ENCODE results near the gene ADPRM. TPM values are rescaled to one million over a fixed set of nuclear protein-coding genes. Genes with fewer than 3 reads are reported as not detected.

Gene ADPRM
- total and polyA plus RNA-seq, 5 donors from 2014 or later, result 25.1 to 58.6 (median 46.9) TPM

GRCh38 chr17:10735251-10735650, 37.9 kb downstream of the ADPRM start:
- no peaks in the 10 kb centered on the region for H3K36me3 Mint-ChIP-seq
- H3K9me3 Mint-ChIP-seq, result peaks cover 0 to 3% (median 0%) of the 10 kb centered on the region in 7 donors

GRCh38 chr17:10735821-10736220, 38.4 kb downstream of the ADPRM start:
- no peak overlapping the region for H3K4me3 ChIP-seq (ENCODE audit: low read depth, low read length)
- no peaks in the 10 kb centered on the region for H3K36me3 ChIP-seq (ENCODE audit: control insufficient read depth, insufficient read depth, low read length)
- H3K9me3 Mint-ChIP-seq, result peaks cover 0 to 2% (median 0%) of the 10 kb centered on the region in 7 donors
- ATAC-seq (ENCODE audit: low read depth in 2 of 2) (no peak), DNase-seq (no peak)
- H3K4me3 Mint-ChIP-seq, result no peak overlapping the region
- peaks cover 31% of the 10 kb centered on the region for H3K27me3 Mint-ChIP-seq
- no peaks in the 10 kb centered on the region for H3K9me3 ChIP-seq (ENCODE audit: control insufficient read depth in 2 of 2, low read length in 2 of 2)
- peaks cover 0 to 5% (median 4%) of the 10 kb centered on the region in 4 donors for H3K4me1 Mint-ChIP-seq
- H3K27ac ChIP-seq (ENCODE audit: insufficient read depth, low read length, poor library complexity, severe bottlenecking), result no peak overlapping the region
- peaks cover 10% of the 10 kb centered on the region for H3K27me3 ChIP-seq (ENCODE audit: control insufficient read depth, insufficient read depth, low read length)
- no peaks in the 10 kb centered on the region for H3K4me1 ChIP-seq (ENCODE audit: control insufficient read depth, insufficient read depth, low read length, poor library complexity, severe bottlenecking)
- peak overlapping the region in 1 of 3 donors; percentile 2 for H3K27ac Mint-ChIP-seq
- no peaks in the 10 kb centered on the region for H3K36me3 Mint-ChIP-seq

More at GRCh38 chr17:10735251-10735650, 37.9 kb downstream of the ADPRM start:
- Mint-ChIP-seq H3K4me3 (no peak overlapping the region), H3K27ac (peak overlapping the region in 1 of 3 donors; percentile 50), H3K4me1 (peaks cover 0 to 10% (median 5%) of the 10 kb centered on the region in 4 donors), H3K27me3 (peaks cover 36% of the 10 kb centered on the region)
- H3K36me3 ChIP-seq (ENCODE audit: control insufficient read depth, insufficient read depth, low read length), result no peaks in the 10 kb centered on the region
- ATAC-seq (ENCODE audit: low read depth in 2 of 2), result no peak
- H3K27ac ChIP-seq (ENCODE audit: insufficient read depth, low read length, poor library complexity, severe bottlenecking), result no peak overlapping the region
- no peaks in the 10 kb centered on the region for H3K9me3 ChIP-seq (ENCODE audit: control insufficient read depth in 2 of 2, low read length in 2 of 2)
- H3K4me3 ChIP-seq (ENCODE audit: low read depth, low read length), result no peak overlapping the region
- DNase-seq, result no peak
- peaks cover 5% of the 10 kb centered on the region for H3K4me1 ChIP-seq (ENCODE audit: control insufficient read depth, insufficient read depth, low read length, poor library complexity, severe bottlenecking)
- peaks cover 10% of the 10 kb centered on the region for H3K27me3 ChIP-seq (ENCODE audit: control insufficient read depth, insufficient read depth, low read length)

GRCh38 chr17:10737168-10737622, 39.8 kb downstream of the ADPRM start:
- Mint-ChIP-seq H3K4me1 (peaks cover 0 to 5% (median 3%) of the 10 kb centered on the region in 4 donors), H3K27me3 (peaks cover 27% of the 10 kb centered on the region), H3K4me3 (no peak overlapping the region), H3K36me3 (no peaks in the 10 kb centered on the region), H3K9me3 (peaks cover 0 to 1% (median 0%) of the 10 kb centered on the region in 7 donors), H3K27ac (peak overlapping the region in 1 of 3 donors; percentile 8)
- peak in 2 of 3 donors; percentile 12 to 33 for DNase-seq
- Histone ChIP-seq H3K27me3 (ENCODE audit: control insufficient read depth, insufficient read depth, low read length) (peaks cover 9% of the 10 kb centered on the region), H3K27ac (ENCODE audit: insufficient read depth, low read length, poor library complexity, severe bottlenecking) (no peak overlapping the region), H3K9me3 (ENCODE audit: control insufficient read depth in 2 of 2, low read length in 2 of 2) (no peaks in the 10 kb centered on the region), H3K4me3 (ENCODE audit: low read depth, low read length) (no peak overlapping the region), H3K4me1 (ENCODE audit: control insufficient read depth, insufficient read depth, low read length, poor library complexity, severe bottlenecking) (no peaks in the 10 kb centered on the region), H3K36me3 (ENCODE audit: control insufficient read depth, insufficient read depth, low read length) (no peaks in the 10 kb centered on the region)
- ATAC-seq (ENCODE audit: low read depth in 2 of 2), result no peak

DNA sequence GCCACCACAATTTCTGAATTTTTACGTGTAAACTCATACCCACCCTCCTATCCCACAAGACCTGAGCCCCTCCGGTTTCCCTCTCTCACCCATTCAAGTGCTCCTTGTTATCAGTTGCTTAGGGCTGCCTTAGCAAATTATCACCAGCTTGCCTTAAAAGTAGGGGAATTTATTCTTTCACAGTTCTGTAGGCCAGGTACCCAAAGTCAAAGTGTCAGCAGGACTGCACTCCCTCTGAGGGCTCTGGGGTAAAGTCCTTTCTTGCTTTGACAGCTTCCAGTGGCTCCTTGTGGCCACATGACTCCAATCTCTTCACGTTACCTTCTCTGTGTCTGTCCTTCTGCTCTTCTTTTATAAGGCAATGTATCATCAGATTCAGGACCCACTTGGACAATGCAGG, 40.3 kb downstream of the ADPRM start:
- no peak overlapping the region for H3K27ac Mint-ChIP-seq

GRCh38 chr17:10738521-10739258, 41.3 kb downstream of the ADPRM start:
- Histone ChIP-seq H3K36me3 (ENCODE audit: control insufficient read depth, insufficient read depth, low read length) (no peaks in the 10 kb centered on the region), H3K27me3 (ENCODE audit: control insufficient read depth, insufficient read depth, low read length) (peaks cover 6% of the 10 kb centered on the region), H3K4me1 (ENCODE audit: control insufficient read depth, insufficient read depth, low read length, poor library complexity, severe bottlenecking) (no peaks in the 10 kb centered on the region), H3K4me3 (ENCODE audit: low read depth, low read length) (no peak overlapping the region), H3K27ac (ENCODE audit: insufficient read depth, low read length, poor library complexity, severe bottlenecking) (no peak overlapping the region), H3K9me3 (ENCODE audit: control insufficient read depth in 2 of 2, low read length in 2 of 2) (no peaks in the 10 kb centered on the region)
- no peaks in the 10 kb centered on the region for H3K36me3 Mint-ChIP-seq
- ATAC-seq (ENCODE audit: low read depth in 2 of 2) (no peak), DNase-seq (no peak)
- peaks cover 16% of the 10 kb centered on the region for H3K27me3 Mint-ChIP-seq
- no peak overlapping the region for H3K4me3 Mint-ChIP-seq
- H3K4me1 Mint-ChIP-seq, result peaks cover 0 to 5% (median 3%) of the 10 kb centered on the region in 4 donors
- H3K27ac Mint-ChIP-seq, result no peak overlapping the region
- H3K9me3 Mint-ChIP-seq, result peaks cover 0 to 1% (median 0%) of the 10 kb centered on the region in 7 donors

More for the DNA sequence above, 40.3 kb downstream of the ADPRM start:
- Histone ChIP-seq H3K27me3 (ENCODE audit: control insufficient read depth, insufficient read depth, low read length) (peaks cover 8% of the 10 kb centered on the region), H3K4me1 (ENCODE audit: control insufficient read depth, insufficient read depth, low read length, poor library complexity, severe bottlenecking) (no peaks in the 10 kb centered on the region), H3K27ac (ENCODE audit: insufficient read depth, low read length, poor library complexity, severe bottlenecking) (no peak overlapping the region), H3K36me3 (ENCODE audit: control insufficient read depth, insufficient read depth, low read length) (no peaks in the 10 kb centered on the region), H3K9me3 (ENCODE audit: control insufficient read depth in 2 of 2, low read length in 2 of 2) (no peaks in the 10 kb centered on the region), H3K4me3 (ENCODE audit: low read depth, low read length) (no peak overlapping the region)
- no peaks in the 10 kb centered on the region for H3K36me3 Mint-ChIP-seq
- DNase-seq, result no peak
- H3K4me1 Mint-ChIP-seq, result peaks cover 0 to 5% (median 3%) of the 10 kb centered on the region in 4 donors
- peaks cover 0 to 1% (median 0%) of the 10 kb centered on the region in 7 donors for H3K9me3 Mint-ChIP-seq
- ATAC-seq (ENCODE audit: low read depth in 2 of 2), result no peak
- H3K27me3 Mint-ChIP-seq, result peaks cover 23% of the 10 kb centered on the region
- H3K4me3 Mint-ChIP-seq, result no peak overlapping the region

DNA sequence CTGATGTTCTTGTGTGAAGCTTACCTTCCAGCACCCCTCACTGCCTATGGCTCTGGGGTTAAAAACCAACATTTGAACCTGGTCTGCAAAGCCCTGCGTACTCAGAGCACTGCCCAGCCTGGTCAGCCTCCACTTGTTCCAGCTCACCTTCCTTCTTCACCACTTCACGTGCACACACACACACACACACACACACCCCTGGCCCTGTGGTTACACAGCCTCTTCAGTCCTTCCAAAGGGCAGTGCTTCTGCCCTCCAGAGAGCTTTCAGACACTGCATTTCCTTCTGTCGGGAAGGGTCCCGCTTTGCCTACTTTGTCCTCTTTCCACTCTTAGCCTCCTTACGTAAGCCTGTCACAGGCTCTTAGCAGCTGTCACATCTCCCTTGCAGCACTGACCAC, 42.0 kb downstream of the ADPRM start:
- Histone ChIP-seq H3K27ac (ENCODE audit: insufficient read depth, low read length, poor library complexity, severe bottlenecking) (no peak overlapping the region), H3K4me1 (ENCODE audit: control insufficient read depth, insufficient read depth, low read length, poor library complexity, severe bottlenecking) (peaks cover 5% of the 10 kb centered on the region), H3K9me3 (ENCODE audit: control insufficient read depth in 2 of 2, low read length in 2 of 2) (no peaks in the 10 kb centered on the region), H3K27me3 (ENCODE audit: control insufficient read depth, insufficient read depth, low read length) (peaks cover 4% of the 10 kb centered on the region), H3K4me3 (ENCODE audit: low read depth, low read length) (no peak overlapping the region), H3K36me3 (ENCODE audit: control insufficient read depth, insufficient read depth, low read length) (no peaks in the 10 kb centered on the region)
- peaks cover 13% of the 10 kb centered on the region for H3K27me3 Mint-ChIP-seq
- ATAC-seq (ENCODE audit: low read depth in 2 of 2) (no peak), DNase-seq (no peak)
- H3K36me3 Mint-ChIP-seq, result no peaks in the 10 kb centered on the region
- H3K27ac Mint-ChIP-seq, result peak overlapping the region in 1 of 3 donors; percentile 28
- peaks cover 0 to 1% (median 0%) of the 10 kb centered on the region in 7 donors for H3K9me3 Mint-ChIP-seq
- H3K4me1 Mint-ChIP-seq, result peaks cover 0 to 10% (median 5%) of the 10 kb centered on the region in 4 donors
- no peak overlapping the region for H3K4me3 Mint-ChIP-seq

DNA sequence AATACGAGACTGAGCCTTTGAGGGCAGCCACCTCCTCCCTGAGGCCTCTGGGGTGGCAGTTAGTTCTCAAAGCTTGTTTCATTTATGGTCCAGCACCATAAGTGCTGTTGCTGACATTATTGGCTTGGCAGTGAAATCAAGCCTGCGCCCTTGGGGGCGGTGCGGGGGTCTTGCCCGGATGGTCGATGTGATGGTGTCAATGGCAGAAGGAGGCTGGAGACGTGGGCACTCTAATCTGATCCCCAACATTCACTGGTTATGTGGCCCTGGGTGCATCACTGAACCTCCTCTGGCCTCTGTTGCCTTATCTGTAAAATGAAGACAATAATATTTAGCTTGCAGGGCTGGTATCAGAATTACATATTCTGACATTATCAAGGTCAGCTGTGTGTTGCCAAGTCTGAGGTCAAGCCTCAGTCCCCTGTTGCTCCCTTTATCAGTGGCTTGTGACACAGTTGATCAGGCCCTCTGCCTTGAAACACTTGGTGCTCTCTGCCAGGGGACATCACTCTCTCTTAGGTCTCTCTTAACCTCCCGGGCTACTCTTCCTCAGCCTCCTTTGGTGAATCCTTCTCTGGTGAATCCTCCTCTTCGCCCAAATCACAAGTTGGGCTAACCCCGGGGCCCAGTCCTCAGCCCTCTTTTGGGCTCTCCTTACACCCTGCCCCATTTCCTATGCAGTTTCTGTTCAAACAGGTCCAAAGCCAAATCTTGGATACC, 44.2 kb downstream of the ADPRM start:
- peaks cover 4% of the 10 kb centered on the region for H3K27me3 ChIP-seq (ENCODE audit: control insufficient read depth, insufficient read depth, low read length)
- ATAC-seq (ENCODE audit: low read depth in 2 of 2), result no peak
- H3K27ac Mint-ChIP-seq, result peak overlapping the region in 2 of 3 donors; percentile 47 to 70

More for the DNA sequence above, 44.2 kb downstream of the ADPRM start:
- Histone ChIP-seq H3K4me3 (ENCODE audit: low read depth, low read length) (no peak overlapping the region), H3K4me1 (ENCODE audit: control insufficient read depth, insufficient read depth, low read length, poor library complexity, severe bottlenecking) (peaks cover 5% of the 10 kb centered on the region), H3K27ac (ENCODE audit: insufficient read depth, low read length, poor library complexity, severe bottlenecking) (no peak overlapping the region), H3K9me3 (ENCODE audit: control insufficient read depth in 2 of 2, low read length in 2 of 2) (no peaks in the 10 kb centered on the region), H3K36me3 (ENCODE audit: control insufficient read depth, insufficient read depth, low read length) (no peaks in the 10 kb centered on the region)
- no peak for DNase-seq
- Mint-ChIP-seq H3K4me3 (no peak overlapping the region), H3K9me3 (peaks cover 0 to 1% (median 0%) of the 10 kb centered on the region in 7 donors), H3K36me3 (no peaks in the 10 kb centered on the region), H3K4me1 (peaks cover 0 to 17% (median 9%) of the 10 kb centered on the region in 4 donors), H3K27me3 (peaks cover 16% of the 10 kb centered on the region)
